ENCODE measurements around the gene ATG101.

ATG101 gene

DNA sequence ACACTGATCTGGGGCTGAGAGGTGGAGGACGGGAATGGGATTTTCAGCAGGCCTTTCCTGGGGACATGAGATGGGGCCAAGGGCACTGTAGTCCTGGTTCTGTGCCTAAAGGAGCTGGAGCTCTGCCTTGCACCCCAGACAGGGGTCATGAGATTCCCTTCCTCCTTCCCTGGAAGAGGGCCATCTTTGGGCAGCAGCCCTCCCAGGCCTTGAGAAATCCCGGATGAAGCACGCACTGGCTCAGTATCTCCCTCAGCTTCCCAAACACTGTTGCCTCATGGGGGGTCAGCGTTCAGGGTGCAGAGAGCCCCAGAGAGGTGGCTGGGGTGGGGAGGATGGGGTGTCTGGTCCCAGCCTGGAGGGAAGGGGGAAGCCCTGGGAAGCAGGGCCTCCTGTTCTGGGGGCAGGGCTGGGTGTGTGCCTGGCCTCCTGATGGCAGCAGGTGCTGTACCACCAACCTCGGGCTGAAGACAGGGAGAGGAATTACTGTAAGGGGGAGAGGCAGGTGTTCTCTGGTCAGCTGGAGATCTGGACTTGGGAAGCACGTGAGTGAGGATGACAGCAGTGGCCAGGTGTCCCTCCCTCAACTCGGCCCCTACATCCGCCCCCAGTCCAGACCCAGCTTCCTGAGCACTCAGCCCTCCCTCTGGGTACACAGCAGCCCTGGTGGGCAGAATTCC lies 26.9 kb upstream of the ATG101 start:
- no peak for DNase-seq

- no peak for DNase-seq
Observed at GRCh38 chr12:52043386-52044212, 26.2 kb upstream of the ATG101 start.

GRCh38 chr12:52044292-52044983 lies 25.3 kb upstream of the ATG101 start:
- no peak for DNase-seq

GRCh38 chr12:52045794-52046199 lies 24.0 kb upstream of the ATG101 start:
- peak; percentile 37 to 50 for DNase-seq

DNA sequence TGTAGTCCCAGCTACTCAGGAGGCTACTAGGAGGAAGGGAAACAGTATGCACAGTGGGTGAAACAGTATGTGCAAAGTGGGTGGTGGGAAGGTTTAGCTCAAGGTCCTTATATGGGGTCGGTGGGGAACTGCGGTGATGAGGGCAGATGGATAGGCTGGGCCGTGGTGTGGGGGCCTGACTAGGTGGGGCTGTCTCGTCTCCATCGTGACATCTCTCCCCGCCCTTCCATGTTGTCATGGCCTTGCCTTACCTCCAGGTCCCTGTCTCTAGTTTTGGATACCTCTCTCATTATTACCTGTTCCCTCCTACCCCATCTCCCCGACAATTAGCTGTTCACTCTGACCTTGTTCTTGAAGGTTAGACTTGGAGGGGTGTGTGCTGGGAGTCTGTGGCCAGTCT lies 22.9 kb upstream of the ATG101 start:
- DNase-seq: no peak

GRCh38 chr12:52049286-52049685 lies 20.5 kb upstream of the ATG101 start:
- DNase-seq: no peak

DNA sequence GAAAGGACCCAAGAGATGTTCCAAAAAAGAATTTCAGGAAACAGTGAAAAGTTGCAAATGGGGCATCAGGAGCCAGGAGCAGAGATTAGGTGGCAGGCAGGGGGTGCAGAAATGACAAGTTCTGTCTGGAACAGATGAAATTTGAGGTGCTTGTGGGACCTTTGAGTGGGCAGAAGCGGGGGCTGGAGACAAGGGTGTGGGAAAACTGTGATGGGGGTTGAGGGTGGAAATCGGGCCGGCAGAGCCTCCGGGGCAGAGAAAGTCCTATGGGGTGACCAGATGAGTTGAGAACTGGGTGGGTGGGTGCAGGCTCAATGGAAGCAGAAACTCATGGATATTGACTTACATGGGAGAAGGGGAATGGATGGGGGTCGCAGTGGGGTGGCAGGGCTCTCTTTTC lies 20.1 kb upstream of the ATG101 start:
- DNase-seq: no peak

DNA sequence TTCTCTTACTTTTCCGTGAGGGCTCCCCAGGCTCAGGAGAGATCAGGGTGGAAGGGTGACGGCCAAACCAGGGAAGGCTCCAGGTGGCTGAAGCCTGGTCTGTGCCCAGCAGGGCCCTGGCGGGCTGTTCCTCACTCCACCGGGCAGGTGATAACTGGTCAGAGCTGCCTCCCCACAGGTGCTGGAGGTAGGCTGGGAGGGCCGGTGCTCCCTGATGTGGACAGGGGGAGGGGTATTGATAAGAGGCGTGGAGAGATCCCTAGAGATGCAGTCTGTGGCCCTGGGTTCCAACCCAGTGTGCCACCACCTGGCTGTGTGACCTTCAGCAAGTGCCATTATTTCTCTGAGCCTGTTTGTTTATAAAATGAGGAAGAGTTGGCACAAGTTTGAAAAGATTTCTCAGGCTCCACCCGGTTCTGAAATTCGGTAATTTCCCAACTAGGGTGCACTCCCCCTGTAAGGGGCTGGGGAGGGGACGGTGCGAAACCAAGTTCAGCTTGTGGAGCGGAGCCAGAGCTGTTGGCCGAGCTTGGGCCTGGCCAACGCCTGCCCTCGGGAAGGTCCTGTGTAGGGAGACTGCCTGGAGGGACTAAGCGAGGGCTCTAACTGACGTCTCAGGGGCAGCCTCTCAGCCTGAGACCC lies 19.5 kb upstream of the ATG101 start:
- peak; percentile 70 to 75 for DNase-seq

DNA sequence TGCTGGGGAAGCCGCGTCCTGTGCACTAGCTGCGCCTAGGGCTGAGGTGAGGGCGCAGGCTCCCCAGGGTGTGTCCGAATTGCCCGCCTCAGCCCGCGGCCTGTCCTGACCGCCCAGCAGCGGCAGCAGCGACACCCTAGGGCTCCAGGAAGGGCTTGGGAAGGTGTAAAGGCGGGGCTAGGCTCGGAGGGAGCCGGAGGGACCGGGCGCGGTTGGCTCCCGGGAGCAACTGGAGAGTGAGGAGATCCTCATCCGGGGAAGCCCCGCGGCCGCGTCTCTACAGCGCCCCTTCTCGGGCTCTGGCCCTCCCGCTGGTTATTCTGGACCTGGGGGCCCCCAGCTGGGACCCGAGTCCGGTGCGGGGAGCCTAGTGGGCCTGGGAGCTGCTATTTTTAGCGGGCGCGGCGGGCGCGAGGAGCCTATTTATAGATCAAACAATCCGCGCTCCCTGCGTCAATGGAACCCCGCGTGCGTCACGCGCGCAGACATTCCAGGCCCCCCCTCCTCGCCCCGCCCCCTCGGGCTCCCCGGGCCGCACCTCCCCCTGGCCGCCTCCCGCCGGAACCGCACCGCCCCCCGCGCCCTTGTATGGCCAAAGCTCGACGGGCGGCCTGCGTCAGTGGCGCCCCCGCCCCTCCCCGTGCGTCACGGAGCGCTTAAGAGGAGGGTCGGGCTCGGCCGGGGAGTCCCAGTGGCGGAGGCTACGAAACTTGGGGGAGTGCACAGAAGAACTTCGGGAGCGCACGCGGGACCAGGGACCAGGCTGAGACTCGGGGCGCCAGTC lies 18.8 kb upstream of the ATG101 start, which contains the start of gene NR4A1:
NR4A1 (plus strand) TSS at position 685 of the 784 bp plus-strand sequence. CDS start 2,887 bp downstream, outside the sequence.
- peak; percentile 98 to 99 for DNase-seq

GRCh38 chr12:52052468-52053186 lies 17.2 kb upstream of the ATG101 start:
- DNase-seq: peak; percentile 36 to 59

DNA sequence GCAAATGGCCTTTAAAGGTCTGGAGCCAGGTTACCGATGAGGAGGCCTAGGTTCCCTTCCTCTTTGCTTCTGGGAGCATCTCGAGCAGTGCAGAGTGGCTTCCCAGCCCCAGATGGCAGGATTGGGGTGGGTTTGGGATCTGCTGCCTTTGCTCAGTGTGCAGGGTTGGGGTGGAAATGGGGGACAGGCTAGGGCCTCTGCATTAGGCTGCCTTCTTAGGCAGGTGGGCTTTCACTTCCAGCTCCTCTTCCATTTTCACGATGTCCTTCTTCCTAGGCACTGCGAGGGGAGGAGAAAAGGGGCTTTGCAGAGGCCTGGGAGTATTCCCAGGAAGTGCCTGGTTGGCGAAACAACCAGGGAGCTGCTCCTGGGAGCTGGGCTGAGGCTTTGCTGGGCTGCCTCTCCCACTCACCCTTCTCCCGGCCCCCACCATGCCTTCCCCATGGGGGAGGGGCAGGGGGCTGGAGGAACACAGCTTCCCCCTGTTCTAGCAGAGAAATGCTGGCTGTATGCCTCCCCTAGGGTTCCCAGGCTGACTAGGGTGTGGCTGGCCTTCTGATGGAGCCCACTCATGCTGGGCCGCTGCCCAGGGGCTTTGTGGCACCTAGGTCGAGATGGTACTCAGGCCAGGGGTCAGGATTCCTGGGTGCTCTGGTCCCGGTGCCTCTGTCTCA lies 16.1 kb upstream of the ATG101 start:
- no peak for DNase-seq

- DNase-seq: peak in 1 of 2 donors; percentile 26
Observed at GRCh38 chr12:52054231-52054832, 15.4 kb upstream of the ATG101 start.

DNA sequence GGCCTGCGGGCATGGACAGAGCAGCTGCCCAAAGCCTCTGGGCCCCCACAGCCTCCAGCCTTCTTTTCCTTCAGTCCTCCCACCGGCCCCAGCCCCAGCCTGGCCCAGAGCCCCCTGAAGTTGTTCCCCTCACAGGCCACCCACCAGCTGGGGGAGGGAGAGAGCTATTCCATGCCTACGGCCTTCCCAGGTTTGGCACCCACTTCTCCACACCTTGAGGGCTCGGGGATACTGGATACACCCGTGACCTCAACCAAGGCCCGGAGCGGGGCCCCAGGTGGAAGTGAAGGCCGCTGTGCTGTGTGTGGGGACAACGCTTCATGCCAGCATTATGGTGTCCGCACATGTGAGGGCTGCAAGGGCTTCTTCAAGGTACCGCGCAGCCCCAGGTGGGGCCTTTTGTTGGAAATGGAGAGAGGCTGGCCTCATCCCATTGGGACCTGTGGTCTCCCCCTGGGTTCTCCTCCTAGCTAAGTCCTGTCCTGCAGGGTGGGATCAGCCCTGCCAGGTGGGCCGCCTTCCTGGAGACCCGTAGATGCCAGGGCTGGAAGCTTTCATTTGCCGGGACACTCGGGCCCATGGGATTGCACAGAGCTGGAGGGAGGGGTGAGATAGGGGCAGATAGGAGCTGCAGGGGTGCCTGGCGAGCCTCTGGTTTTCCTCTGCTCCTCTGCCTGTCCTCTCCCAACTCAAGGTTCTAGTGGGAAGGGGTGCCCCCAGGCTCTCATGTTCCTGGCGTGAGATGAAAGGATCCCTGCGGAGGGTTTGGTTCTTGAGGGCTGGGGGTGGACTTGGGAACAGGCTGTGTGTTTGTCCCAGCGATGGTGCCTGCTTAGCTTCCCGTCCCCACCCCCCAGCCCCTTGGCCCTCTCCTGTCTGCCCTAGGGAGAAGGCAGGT lies 14.7 kb upstream of the ATG101 start:
- no peak for DNase-seq

DNA sequence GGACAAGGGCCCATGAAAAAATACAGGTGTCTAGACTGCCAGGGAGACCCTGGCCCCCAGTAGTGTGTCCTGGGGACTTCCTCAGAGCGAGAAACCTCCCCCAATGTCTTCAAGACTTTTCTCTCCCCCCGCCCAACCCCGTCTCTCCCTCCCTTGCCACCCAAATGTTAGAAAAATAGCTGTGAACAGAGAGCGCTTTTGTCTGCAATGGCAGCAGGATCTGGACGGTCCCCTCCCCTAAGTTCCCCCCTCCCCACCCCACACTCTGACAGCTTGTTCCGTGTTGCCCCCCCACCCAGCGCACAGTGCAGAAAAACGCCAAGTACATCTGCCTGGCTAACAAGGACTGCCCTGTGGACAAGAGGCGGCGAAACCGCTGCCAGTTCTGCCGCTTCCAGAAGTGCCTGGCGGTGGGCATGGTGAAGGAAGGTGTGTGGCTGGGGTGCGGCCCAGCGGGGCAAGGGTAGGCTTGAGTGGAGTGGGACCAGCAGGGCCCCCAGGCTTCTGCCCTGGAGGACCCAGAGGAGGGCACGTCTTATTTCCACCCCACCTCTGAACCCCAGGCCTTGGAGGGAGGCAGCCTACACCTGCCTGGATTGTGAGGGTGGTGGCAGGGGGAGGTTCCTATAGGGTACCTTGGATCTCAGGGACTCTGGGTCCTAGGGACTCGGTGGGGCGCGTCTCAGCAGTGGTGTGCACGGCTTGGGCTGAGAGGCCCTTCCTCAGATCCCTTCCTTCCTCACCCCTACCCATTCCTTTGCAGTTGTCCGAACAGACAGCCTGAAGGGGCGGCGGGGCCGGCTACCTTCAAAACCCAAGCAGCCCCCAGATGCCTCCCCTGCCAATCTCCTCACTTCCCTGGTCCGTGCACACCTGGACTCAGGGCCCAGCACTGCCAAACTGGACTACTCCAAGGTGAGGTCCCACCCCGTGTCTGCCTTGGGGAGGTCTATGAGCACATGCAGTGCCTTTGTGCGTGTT lies 13.8 kb upstream of the ATG101 start:
- DNase-seq: peak in 1 of 2 donors; percentile 37

DNA sequence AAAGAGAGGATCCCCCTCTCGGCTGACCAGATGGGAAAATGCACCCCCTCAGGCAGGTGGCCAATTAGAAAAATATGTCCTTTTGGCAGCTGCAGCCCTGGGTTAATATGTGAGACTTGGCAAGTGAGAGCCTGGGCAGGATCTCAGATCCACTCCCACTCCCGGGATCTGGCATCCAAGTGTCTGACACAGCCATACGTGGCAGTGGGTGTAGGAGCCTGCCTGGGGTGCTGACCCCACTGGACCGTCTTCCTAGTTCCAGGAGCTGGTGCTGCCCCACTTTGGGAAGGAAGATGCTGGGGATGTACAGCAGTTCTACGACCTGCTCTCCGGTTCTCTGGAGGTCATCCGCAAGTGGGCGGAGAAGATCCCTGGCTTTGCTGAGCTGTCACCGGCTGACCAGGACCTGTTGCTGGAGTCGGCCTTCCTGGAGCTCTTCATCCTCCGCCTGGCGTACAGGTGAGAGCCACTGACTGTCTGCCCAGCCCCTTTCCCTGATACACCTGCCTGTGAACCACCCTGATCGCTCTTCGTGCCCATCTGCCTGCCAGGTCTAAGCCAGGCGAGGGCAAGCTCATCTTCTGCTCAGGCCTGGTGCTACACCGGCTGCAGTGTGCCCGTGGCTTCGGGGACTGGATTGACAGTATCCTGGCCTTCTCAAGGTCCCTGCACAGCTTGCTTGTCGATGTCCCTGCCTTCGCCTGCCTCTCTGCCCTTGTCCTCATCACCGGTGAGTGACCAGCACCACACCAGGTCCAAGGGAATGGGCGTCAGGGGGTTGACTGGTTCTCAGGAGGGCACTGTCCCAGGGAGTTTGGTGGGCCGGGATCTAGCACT lies 12.8 kb upstream of the ATG101 start:
- DNase-seq: no peak

DNA sequence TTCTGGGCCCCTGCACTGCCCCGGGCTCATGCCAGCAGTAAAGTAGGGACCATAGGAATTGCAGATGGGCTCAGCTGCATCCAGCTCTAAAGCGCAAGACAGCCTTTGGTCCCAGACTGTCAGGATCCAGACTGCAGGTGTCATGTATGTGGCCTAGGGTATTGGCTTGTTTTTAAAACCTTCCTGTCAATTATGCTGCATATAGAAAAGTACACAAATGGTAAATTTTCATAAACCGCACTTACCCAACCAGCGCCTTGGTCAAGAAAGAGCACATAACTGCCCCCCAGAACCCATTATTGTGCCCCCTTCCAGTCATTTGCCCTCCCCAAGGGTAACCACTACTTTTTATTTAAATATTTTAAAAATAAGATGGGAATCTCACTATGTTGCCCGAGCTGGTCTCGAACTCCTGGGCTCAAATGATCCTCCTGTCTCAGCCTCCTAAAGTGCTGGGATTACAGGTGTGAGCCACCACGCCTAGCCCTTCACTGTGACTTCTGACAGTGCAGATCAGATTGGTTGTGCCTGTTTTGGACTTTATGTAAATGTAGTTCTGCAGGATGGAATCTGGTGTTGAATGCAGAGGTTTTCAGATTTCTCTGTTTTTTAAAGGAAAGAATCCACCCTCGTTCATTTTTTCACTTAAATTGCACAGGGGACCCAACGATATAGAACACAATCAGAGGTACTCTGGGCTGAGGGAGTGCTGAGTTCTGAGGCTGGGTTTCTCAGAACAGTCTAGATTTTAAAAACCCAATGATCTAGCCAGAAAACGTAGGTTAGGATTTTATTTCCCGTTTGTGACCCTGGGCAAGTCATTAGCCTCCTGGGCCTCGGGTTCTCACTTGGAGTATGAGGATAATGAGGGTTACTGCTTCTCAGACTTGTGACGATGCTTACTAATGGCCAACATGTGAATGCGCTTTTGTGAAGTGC lies 11.9 kb upstream of the ATG101 start:
- DNase-seq: peak in 1 of 2 donors; percentile 31

All from CD4-positive, alpha-beta T cell treated with Interferon alpha-2 for 1 hour (primary cell).